Spleen (tissue), 11 donors: ENCODE results near the gene RABL6. TPM values are rescaled to one million over a fixed set of nuclear protein-coding genes. Genes with fewer than 3 reads are reported as not detected.
"Not testable (repeated sequence)": the region's sequence is repeated elsewhere in the genome, so short reads cannot be mapped to it uniquely, and the experiment has no call there.

Experiments used
- DNase-seq: peaks from one replicate; pipeline ENCODE4 v3.0.0-alpha.2; 2020
- H3K27ac ChIP-seq, 8 donors: fragments of 200-600 bp; sonication (generic) in 7 of 8; 1 replicate in 4 of 8; 2 replicates in 4 of 8; pipeline versions ENCODE4 v1.5.0 to v1.8.0; 2016 to 2021; ENCODE audit warnings: inconsistent platforms in 4 of 8, mild to moderate bottlenecking in 4 of 8, moderate library complexity in 1 of 8
- H3K27me3 ChIP-seq, 7 donors: fragments of 200-600 bp; sonication (generic) in 6 of 7; replicated peaks in 1 of 7; 1 replicate in 4 of 7; 2 replicates in 3 of 7; pipeline versions ENCODE4 v1.5.0 to v1.8.0; 2016 to 2021; ENCODE audit warnings: inconsistent platforms in 3 of 7, mild to moderate bottlenecking in 1 of 7
- H3K36me3 ChIP-seq, 6 donors: fragments of 200-600 bp; sonication (generic) in 5 of 6; 1 replicate in 4 of 6; 2 replicates in 2 of 6; pipeline versions ENCODE4 v1.5.0 to v1.8.0; 2016 to 2021; ENCODE audit warnings: inconsistent platforms in 2 of 6
- H3K4me1 ChIP-seq, 6 donors: fragments of 200-600 bp; sonication (generic) in 5 of 6; 1 replicate in 3 of 6; 2 replicates in 3 of 6; pipeline versions ENCODE4 v1.5.0 to v1.8.0; 2016 to 2021; ENCODE audit warnings: inconsistent platforms in 3 of 6
- H3K4me3 ChIP-seq, 8 donors: fragments of 200-600 bp; sonication (generic) in 7 of 8; 1 replicate in 4 of 8; 2 replicates in 4 of 8; pipeline versions ENCODE4 v1.5.0 to v1.8.0; 2016 to 2021; ENCODE audit warnings: inconsistent platforms in 4 of 8, mild to moderate bottlenecking in 4 of 8, moderate library complexity in 2 of 8
- H3K9me3 ChIP-seq, 8 donors: fragments of 200-600 bp; sonication (generic) in 7 of 8; 1 replicate in 4 of 8; 2 replicates in 4 of 8; pipeline versions ENCODE4 v1.5.0 to v1.8.0; 2016 to 2021; ENCODE audit warnings: inconsistent platforms in 4 of 8
- POLR2A ChIP-seq, 3 donors: fragments of 450-650 bp; IDR thresholded peaks; one replicate each; pipeline ENCODE4 v1.5.1; 2017; ENCODE audit warnings: antibody characterized with exemption in 3 of 3, mild to moderate bottlenecking in 1 of 3
- POLR2AphosphoS5 ChIP-seq, 3 donors: sonication (generic); formaldehyde crosslinking; IDR thresholded peaks; one replicate each; pipeline ENCODE4 v1.5.1; 2017; ENCODE audit warnings: antibody characterized with exemption in 3 of 3
- WGBS, 5 donors: extraction: QIAGEN DNeasy Blood & Tissue Kit in 3 of 5; methylation state at CpG; one replicate each; pipeline versions ENCODE4 v1.1.5 to v1.1.7; 2013 to 2018; 5-methylcytosine and 5-hydroxymethylcytosine counted together
- intact Hi-C: fragments of 100-400 bp; cut with DNase I; formaldehyde crosslinking; loops from one replicate; pipeline ENCODE4 v1.15.0; 2023; ENCODE audit warnings: low total_unique reads
- polyA plus RNA-seq, 3 donors: library from polyadenylated mRNA; stranded (reverse); fragments of 200-250 nt; gene quantifications; one replicate each; pipeline ENCODE4 v1.2.1, GENCODE V29; 2013
- total RNA-seq, 7 donors: library from RNA; depleted of rRNA in 3 of 7; stranded (reverse); fragments of >200 nt in 3 of 7; fragmentation: NEBNext Ultra II Directional in 4 of 7; extraction: Animal tissue kit (Norgen Biotek cat#: 25700) in 4 of 7; gene quantifications; one replicate each; pipeline versions ENCODE4 v1.1.0 to v1.2.1, GENCODE V29; 2016 to 2021
- TF ChIP-seq, protein P1 (sequence below), 11 experiments: fragments of 200-600 bp in 7 of 11; fragments of 450-650 bp in 4 of 11; sonication (generic) in 4 of 11; IDR thresholded peaks in 8 of 11; conservative IDR thresholded peaks in 3 of 11; 1 replicate in 7 of 11; 2 replicates in 4 of 11; pipeline versions ENCODE4 v1.4.0 to v1.8.0; 2016 to 2021; ENCODE audit warnings: antibody characterized with exemption in 11 of 11, inconsistent platforms in 4 of 11, mild to moderate bottlenecking in 1 of 11
- donor health status: healthy with polysubstance abuse.
- donor health status: DM: no; HTN: no; CAD: no; lungs with moderate emphysema.
- donor health status: DM: no; HTN: no; CAD: no.
- donor health status: Bipolar disorder and iron deficiency.
- donor health status: healthy.
- donor health status: DM: no; HTN: no; CAD: no.
- donor health status: DM: yes; HTN: yes; CAD: no.

RABL6 gene
- total and polyA plus RNA-seq, 10 donors, result 32.7 to 70.0 (median 55.7) TPM

DNA sequence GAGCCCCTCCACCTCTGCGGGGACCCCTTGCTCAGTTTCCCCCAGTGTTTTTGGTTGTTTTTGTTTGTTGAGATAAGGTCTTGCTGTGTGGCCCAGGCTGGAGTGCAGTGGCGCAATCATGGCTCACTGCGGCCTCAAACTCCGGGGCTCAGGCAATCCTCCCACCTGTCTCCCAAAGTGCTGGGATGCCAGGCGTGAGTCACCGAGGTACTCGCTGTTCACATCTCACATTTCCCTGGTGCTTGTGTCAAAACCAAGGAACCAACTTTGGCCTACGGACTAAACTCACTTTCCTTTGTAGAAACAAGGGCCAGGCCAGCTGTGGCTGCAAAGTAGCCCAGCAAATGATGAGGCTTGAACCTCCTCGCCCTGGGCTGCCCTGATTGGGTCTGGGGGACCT, 24.8 kb downstream of the RABL6 start:
- H3K27ac ChIP-seq, result no peak overlapping the region
- DNase-seq, result no peak
- intact Hi-C loops, result no loop called here
- TF ChIP-seq POLR2AphosphoS5 (IDR thresholded peaks at IDR 0.05) (no peak), POLR2A (IDR thresholded peaks at IDR 0.05) (no peak)
- TF ChIP-seq, protein P1, sequence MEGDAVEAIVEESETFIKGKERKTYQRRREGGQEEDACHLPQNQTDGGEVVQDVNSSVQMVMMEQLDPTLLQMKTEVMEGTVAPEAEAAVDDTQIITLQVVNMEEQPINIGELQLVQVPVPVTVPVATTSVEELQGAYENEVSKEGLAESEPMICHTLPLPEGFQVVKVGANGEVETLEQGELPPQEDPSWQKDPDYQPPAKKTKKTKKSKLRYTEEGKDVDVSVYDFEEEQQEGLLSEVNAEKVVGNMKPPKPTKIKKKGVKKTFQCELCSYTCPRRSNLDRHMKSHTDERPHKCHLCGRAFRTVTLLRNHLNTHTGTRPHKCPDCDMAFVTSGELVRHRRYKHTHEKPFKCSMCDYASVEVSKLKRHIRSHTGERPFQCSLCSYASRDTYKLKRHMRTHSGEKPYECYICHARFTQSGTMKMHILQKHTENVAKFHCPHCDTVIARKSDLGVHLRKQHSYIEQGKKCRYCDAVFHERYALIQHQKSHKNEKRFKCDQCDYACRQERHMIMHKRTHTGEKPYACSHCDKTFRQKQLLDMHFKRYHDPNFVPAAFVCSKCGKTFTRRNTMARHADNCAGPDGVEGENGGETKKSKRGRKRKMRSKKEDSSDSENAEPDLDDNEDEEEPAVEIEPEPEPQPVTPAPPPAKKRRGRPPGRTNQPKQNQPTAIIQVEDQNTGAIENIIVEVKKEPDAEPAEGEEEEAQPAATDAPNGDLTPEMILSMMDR (IDR thresholded peaks at IDR 0.05 in 8 of 11, conservative IDR thresholded peaks at IDR 0.05 in 3 of 11), result no peak
- H3K9me3 ChIP-seq, result no peaks in the 10 kb centered on the region
- peaks cover 0 to 8% (median 0%) of the 10 kb centered on the region in 6 donors for H3K4me1 ChIP-seq
- 92 to 96% (median 94%) methylated on average over 8 to 9 of the region's 9 CpGs for WGBS, 5 donors
- H3K27me3 ChIP-seq, result no peaks in the 10 kb centered on the region
- no peak overlapping the region for H3K4me3 ChIP-seq
- H3K36me3 ChIP-seq, result peaks cover 0 to 94% (median 57%) of the 10 kb centered on the region in 6 donors

DNA sequence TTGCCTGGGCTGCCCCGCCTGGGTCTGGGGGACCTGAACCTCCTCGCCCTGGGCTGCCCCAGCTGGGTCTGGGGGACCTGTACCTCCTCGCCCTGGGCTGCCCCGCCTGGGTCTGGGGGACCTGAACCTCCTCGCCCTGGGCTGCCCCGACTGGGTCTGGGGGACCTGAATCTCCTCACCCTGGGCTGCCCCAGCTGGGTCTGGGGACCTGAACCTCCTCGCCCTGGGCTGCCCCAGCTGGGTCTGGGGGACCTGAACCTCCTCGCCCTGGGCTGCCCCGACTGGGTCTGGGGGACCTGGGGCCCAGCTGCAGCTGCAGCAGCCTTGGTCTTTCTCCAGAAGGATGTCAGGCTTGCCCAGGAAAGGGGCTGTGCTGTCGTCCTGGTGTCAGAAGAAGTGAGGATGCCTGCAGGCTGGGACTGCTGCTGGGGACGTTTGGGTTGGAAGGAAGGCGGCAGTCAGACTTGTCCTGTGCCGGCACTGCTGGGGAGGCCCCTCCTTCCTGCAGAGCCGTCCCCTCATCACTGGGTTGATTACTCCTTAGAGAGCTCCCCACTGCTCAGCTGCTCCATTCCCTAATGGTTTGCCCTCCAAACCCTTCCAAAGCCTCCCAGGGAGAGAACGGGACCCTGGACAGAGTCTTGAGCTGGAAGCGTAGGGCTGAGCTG, 25.8 kb downstream of the RABL6 start:
- DNase-seq, H3K27ac ChIP-seq, H3K27me3 ChIP-seq, H3K4me3 ChIP-seq, H3K9me3 ChIP-seq, H3K4me1 ChIP-seq, intact Hi-C loops: not testable (repeated sequence)
- peaks cover 0 to 94% (median 59%) of the 10 kb centered on the region in 6 donors for H3K36me3 ChIP-seq
- WGBS, 5 donors, result 70 to 94% (median 92%) methylated on average over 7 to 16 of the region's 16 CpGs

DNA sequence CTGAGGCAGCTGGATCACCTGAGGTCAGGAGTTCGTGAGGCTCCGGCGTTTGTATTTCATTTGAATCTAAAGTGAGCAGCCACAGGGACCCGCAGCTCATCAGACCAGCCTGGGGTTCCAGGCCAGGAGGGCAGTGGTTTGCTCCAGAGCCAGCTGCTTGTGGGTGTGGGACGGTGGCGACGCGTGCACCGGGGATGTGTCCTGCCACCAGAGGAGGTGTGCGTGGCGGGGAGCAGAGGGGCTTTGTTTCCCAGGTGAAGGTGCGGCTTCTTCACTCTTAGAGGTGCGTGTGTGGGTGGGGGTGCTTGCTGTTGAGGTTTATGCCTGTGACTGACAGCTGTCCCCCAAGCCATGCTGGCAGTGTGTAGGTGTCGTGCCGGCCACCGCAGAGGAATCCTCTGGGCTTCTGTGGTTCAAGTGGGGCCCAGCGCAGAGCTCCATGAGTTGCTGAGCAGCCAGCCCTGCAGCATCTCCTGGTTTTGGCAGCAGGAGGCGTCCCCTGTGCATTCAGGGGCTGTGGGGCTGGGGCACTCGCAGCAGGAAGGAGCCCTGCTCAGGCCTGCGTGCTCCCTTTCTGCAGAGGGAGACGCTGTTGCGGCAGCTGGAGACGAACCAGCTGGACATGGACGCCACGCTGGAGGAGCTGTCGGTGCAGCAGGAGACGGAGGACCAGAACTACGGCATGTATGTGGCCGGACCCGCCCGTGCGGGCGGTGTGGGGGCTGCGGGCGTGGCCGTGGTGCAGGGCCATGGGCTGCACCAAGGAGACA, 27.6 kb downstream of the RABL6 start:
- peak; percentile 65 for DNase-seq
- WGBS, 5 donors, result 90 to 97% (median 96%) methylated on average over 34 to 36 of the region's 36 CpGs
- H3K4me3 ChIP-seq, result no peak overlapping the region
- H3K36me3 ChIP-seq, result peaks cover 0 to 94% (median 56%) of the 10 kb centered on the region in 6 donors
- H3K9me3 ChIP-seq, result no peaks in the 10 kb centered on the region
- H3K27me3 ChIP-seq, result no peaks in the 10 kb centered on the region
- H3K27ac ChIP-seq, result no peak overlapping the region
- intact Hi-C loops, result no loop called here
- peaks cover 0 to 19% (median 5%) of the 10 kb centered on the region in 6 donors for H3K4me1 ChIP-seq
- peak in 2 of 3 donors; percentile 31 to 49 for TF ChIP-seq POLR2AphosphoS5 (IDR thresholded peaks at IDR 0.05)
- TF ChIP-seq POLR2A (IDR thresholded peaks at IDR 0.05), result no peak

DNA sequence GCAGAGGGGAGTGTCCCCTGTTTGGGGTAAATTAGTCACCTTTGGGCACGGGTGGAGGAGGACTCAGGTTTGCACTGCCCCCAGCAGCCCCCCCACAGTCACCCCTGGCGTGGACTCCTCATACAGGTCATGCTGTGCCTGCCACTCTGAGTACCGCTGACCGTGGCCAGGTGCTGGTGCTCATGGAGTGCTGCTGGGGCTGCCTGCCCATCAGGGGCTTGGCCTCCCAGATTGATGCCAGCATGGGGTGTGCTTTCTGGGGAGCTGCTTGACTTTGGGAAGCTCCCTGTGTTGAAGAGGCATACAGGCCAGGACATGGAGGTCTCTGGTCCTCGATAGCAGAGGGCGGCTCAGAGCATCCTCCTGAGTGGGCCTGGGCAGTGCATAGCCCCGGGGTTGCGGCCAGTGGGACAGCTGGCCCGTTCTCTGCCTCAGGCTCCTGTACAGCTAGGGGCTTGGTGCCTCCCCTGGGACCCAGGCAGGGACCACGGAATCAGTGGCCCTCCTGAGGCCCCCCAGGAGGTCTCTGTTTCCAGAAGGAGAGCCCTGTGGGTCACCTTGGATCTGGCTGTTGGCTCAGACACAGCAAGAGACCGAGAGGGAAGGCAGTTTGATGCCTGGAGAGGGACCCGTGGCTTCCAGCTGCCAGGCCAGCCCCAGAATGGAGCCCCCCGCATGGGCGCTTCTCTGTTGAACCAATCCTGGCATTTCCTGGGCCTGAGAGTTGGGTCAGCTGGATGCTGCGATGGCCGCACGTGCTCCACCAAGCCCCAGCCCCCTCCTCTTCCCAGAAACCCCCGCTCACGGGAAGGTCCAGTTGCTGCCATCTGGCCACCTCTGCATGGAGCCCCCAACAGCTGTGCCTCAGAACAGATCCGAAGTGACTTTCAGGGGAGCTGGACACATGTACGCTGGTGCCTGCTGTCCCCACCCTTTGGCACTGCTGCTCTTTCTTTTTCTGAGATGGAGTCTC, 28.5 kb downstream of the RABL6 start:
- Histone ChIP-seq H3K36me3 (peaks cover 0 to 94% (median 50%) of the 10 kb centered on the region in 6 donors), H3K27me3 (no peaks in the 10 kb centered on the region), H3K9me3 (no peaks in the 10 kb centered on the region), H3K4me3 (no peak overlapping the region), H3K27ac (no peak overlapping the region), H3K4me1 (peaks cover 1 to 20% (median 14%) of the 10 kb centered on the region in 6 donors)
- peak; percentile 57 for DNase-seq
- TF ChIP-seq POLR2A (IDR thresholded peaks at IDR 0.05) (no peak), POLR2AphosphoS5 (IDR thresholded peaks at IDR 0.05) (no peak)
- TF ChIP-seq, protein P1 (IDR thresholded peaks at IDR 0.05 in 8 of 11, conservative IDR thresholded peaks at IDR 0.05 in 3 of 11), result no peak
- 88 to 94% (median 91%) methylated on average over 9 to 21 of the region's 21 CpGs for WGBS, 5 donors
- intact Hi-C loops, result no loop called here
